K562 (cell line): ENCODE measurements around the gene PLAA. TPM values are rescaled to one million over a fixed set of nuclear protein-coding genes. Genes with fewer than 3 reads are reported as not detected.

Experiments used
- ATAC-seq: fragments of 200-7000 bp; cut with Tn5 transposase; 3 replicates; pipeline ENCODE4 v1.9.1; 2020; ENCODE audit warnings: moderate library complexity
- Bru-seq: library from RNA; stranded (reverse); fragments of 400-500 nt; gene quantifications from one replicate; lab custom pipeline; 2021; lab: Mats Ljungman, UMichigan
- BruChase-seq, 2 experiments: library from RNA; stranded (reverse); fragments of 400-500 nt; gene quantifications; one replicate each; lab custom pipeline; 2021; lab: Mats Ljungman, UMichigan
- BruUV-seq: library from RNA; stranded (reverse); fragments of 400-500 nt; replicated peaks from 2 replicates; lab custom pipeline; 2021; lab: Mats Ljungman, UMichigan
- CTCF ChIA-PET: fragments of 300-600 bp; formaldehyde crosslinking; extraction: SDS; loops from one replicate; lab custom pipeline; 2021; ENCODE audit warnings: low intra/inter-chr PET ratio; lab: Yijun Ruan, JAX
- POLR2A ChIA-PET: fragments of 300-600, 350-650 bp; sonication (Branson Sonifier 250); formaldehyde crosslinking; extraction: SDS; loops from one replicate; lab custom pipeline; 2021; ENCODE audit warnings: antibody characterized with exemption, inconsistent platforms; lab: Yijun Ruan, JAX
- DNase-seq, 4 experiments: peaks; one replicate each; pipeline versions ENCODE4 v3.0.0 to v3.0.0-alpha.2; 2011 to 2018; ENCODE audit warnings: low spot score in 3 of 4, mixed read lengths in 3 of 4; ENCODE audit errors: extremely low read depth in 1 of 4
- FAIRE-seq: peaks from 2 replicates; lab custom pipeline; 2011; peaks lifted over from hg19 to GRCh38; lab: Jason Lieb, UNC
- H2AFZ ChIP-seq: 2 replicates; pipeline ENCODE4 v1.6.0; 2011; ENCODE audit warnings: low read depth, low read length, control low read depth, inconsistent platforms
- H3K27ac ChIP-seq: fragments of 200-600 bp; 3 replicates; pipeline ENCODE4 v1.8.0; 2011; ENCODE audit warnings: low read depth, mild to moderate bottlenecking, control low read depth, inconsistent platforms, low read length, moderate library complexity, mixed read lengths; ENCODE audit errors: extremely low read depth
- H3K27me3 ChIP-seq, 2 experiments: fragments of 300-600 bp in 1 of 2; 2 replicates in 1 of 2; 3 replicates in 1 of 2; pipeline versions ENCODE4 v1.6.0 to v1.8.0; 2011; ENCODE audit warnings: inconsistent platforms in 2 of 2, low read length in 2 of 2, mild to moderate bottlenecking in 1 of 2, mixed read lengths in 1 of 2, moderate library complexity in 1 of 2; ENCODE audit not compliant: control insufficient read depth in 2 of 2, insufficient read depth in 2 of 2
- H3K36me3 ChIP-seq: fragments of 300-600 bp; 3 replicates; pipeline ENCODE4 v1.8.0; 2011; ENCODE audit warnings: mild to moderate bottlenecking, low read length, inconsistent platforms; ENCODE audit not compliant: control insufficient read depth, insufficient read depth
- H3K4me1 ChIP-seq, 2 experiments: fragments of 200-600 bp in 1 of 2; replicated peaks in 1 of 2; 2 replicates in 1 of 2; 3 replicates in 1 of 2; pipeline versions ENCODE4 v1.5.1 to v1.8.0; 2011; ENCODE audit warnings: inconsistent platforms in 2 of 2, low read length in 2 of 2, mild to moderate bottlenecking in 1 of 2, mixed read lengths in 1 of 2, moderate library complexity in 1 of 2; ENCODE audit not compliant: control insufficient read depth in 2 of 2, insufficient read depth in 2 of 2
- H3K4me2 ChIP-seq: 2 replicates; pipeline ENCODE4 v1.6.1; 2011; ENCODE audit warnings: low read length, control low read depth, inconsistent platforms, mixed read lengths; ENCODE audit not compliant: insufficient read depth
- H3K4me3 ChIP-seq: fragments of 200-600 bp; sonication (generic), shearing (Covaris generic); 2 replicates; pipeline ENCODE4 v1.5.1; 2016; ENCODE audit warnings: control low read depth, inconsistent platforms
- H3K79me2 ChIP-seq: fragments of 200-600 bp; 3 replicates; pipeline ENCODE4 v1.8.0; 2011; ENCODE audit warnings: low read length, inconsistent platforms; ENCODE audit not compliant: control insufficient read depth, insufficient read depth
- H3K9ac ChIP-seq, 2 experiments: 2 replicates each; pipeline versions ENCODE4 v1.6.0 to v1.6.1; 2011; ENCODE audit warnings: low read depth in 2 of 2, low read length in 2 of 2, control low read depth in 1 of 2, inconsistent platforms in 1 of 2, mild to moderate bottlenecking in 1 of 2, mixed read lengths in 1 of 2; ENCODE audit not compliant: insufficient read depth in 1 of 2
- H3K9me1 ChIP-seq: one replicate; pipeline ENCODE4 v1.6.0; 2011; ENCODE audit warnings: inconsistent platforms, mild to moderate bottlenecking, low read length, moderate library complexity; ENCODE audit not compliant: control insufficient read depth, insufficient read depth
- H3K9me3 ChIP-seq: replicated peaks from 2 replicates; pipeline ENCODE4 v1.5.1; 2011; ENCODE audit warnings: low read depth, low read length, inconsistent platforms; ENCODE audit not compliant: control insufficient read depth, insufficient read depth
- H4K20me1 ChIP-seq: replicated peaks from 2 replicates; pipeline ENCODE4 v1.6.1; 2011; ENCODE audit warnings: low read length, inconsistent platforms, mixed read lengths; ENCODE audit not compliant: control insufficient read depth, insufficient read depth
- CBX2 ChIP-seq: fragments of 200-600 bp; sonication (generic); IDR thresholded peaks from one replicate; pipeline ENCODE4 v1.6.1; 2012; ENCODE audit warnings: mild to moderate bottlenecking, low read length, inconsistent platforms; ENCODE audit not compliant: insufficient read depth, poor library complexity, severe bottlenecking
- HCFC1 ChIP-seq: IDR thresholded peaks from 2 replicates; pipeline ENCODE4 v1.6.1; 2012; ENCODE audit warnings: low read depth, low read length, improper control_type of control experiment
- JUNB ChIP-seq: fragments of 450-650 bp; formaldehyde crosslinking; conservative IDR thresholded peaks from 2 replicates; pipeline ENCODE4 v1.4.0; 2020; ENCODE audit warnings: mild to moderate bottlenecking
- NFE2L1 ChIP-seq: fragments of 450-650 bp; IDR thresholded peaks from 2 replicates; pipeline ENCODE4 v1.6.1; 2016; ENCODE audit warnings: missing genetic modification characterization, low read depth, mild to moderate bottlenecking, missing compliant biosample characterization, moderate library complexity, borderline replicate concordance
- NRF1 ChIP-seq, 2 experiments: fragments of 450-650 bp; IDR thresholded peaks in 1 of 2; conservative IDR thresholded peaks in 1 of 2; 2 replicates each; pipeline ENCODE4 v1.6.1; 2014; ENCODE audit warnings: mild to moderate bottlenecking in 2 of 2
- RBM17 ChIP-seq: fragments of 200-400 bp; formaldehyde crosslinking; IDR thresholded peaks from 2 replicates; pipeline ENCODE4 v1.6.1; 2017; ENCODE audit warnings: low read depth, mild to moderate bottlenecking, low read length, borderline replicate concordance
- TFAM ChIP-seq: fragments of 250-450 bp; sonication (Bioruptor Pico); conservative IDR thresholded peaks from 2 replicates; pipeline ENCODE4 v1.5.0; 2021; ENCODE audit warnings: mild to moderate bottlenecking, moderate library complexity
- WGBS: fragments of 100-300 bp; shearing (Covaris generic); methylation state at CpG from one replicate; pipeline ENCODE4 v1.1.6; 2016; ENCODE audit warnings: low coverage, mixed read lengths; ENCODE audit not compliant: insufficient coverage; ENCODE audit errors: missing lambda C conversion rate; 5-methylcytosine and 5-hydroxymethylcytosine counted together
- in situ Hi-C: fragments of 300-500 bp; cut with MboI; formaldehyde crosslinking; loops from 4 replicates; pipeline ENCODE4 v1.15.0; 2018; ENCODE audit warnings: inconsistent platforms, mixed read lengths
- intact Hi-C: fragments of 100-400 bp; cut with micrococcal nuclease; formaldehyde crosslinking; loops from 2 replicates; pipeline ENCODE4 v1.14.2; 2022
- long read RNA-seq, 3 experiments: library from polyadenylated mRNA in 2 of 3; library from RNA in 1 of 3; unstranded in 2 of 3; stranded (forward) in 1 of 3; transcript quantifications; one replicate each; pipeline ENCODE4 v2.0.0, GENCODE V29; 2019 to 2022
- polyA minus RNA-seq, 3 experiments: library from RNA; depleted of rRNA, polyadenylated mRNA; stranded (reverse); fragments of >200 nt; gene quantifications; 2 replicates each; pipeline ENCODE4 v1.2.3, GENCODE V29; 2011
- polyA plus RNA-seq, 8 experiments: library from polyadenylated mRNA; depleted of rRNA in 4 of 8; stranded (reverse) in 5 of 8; unstranded in 3 of 8; fragments of >200 nt; fragmentation: Nextera tagmentation in 2 of 8; fragmentation: Illumina TruSeq in 1 of 8; extraction: Ambion mirVana in 2 of 8; extraction: Trizol in 1 of 8; gene quantifications; 2 replicates each; pipeline versions ENCODE4 v1.2.1 to v1.2.3, GENCODE V29; 2011 to 2014; ENCODE audit warnings: inconsistent platforms in 1 of 8, missing spikeins in 1 of 8
- total RNA-seq, 7 experiments: library from RNA; depleted of rRNA in 6 of 7; stranded (reverse); fragments of >200 nt in 6 of 7; fragmentation: Illumina TruSeq in 2 of 7; extraction: Trizol in 2 of 7; gene quantifications; 2 replicates each; pipeline versions ENCODE4 v1.2.1 to v1.2.3, GENCODE V29; 2011 to 2021; ENCODE audit warnings: low replicate concordance in 1 of 7
- TF ChIP-seq, protein P1 (sequence below): sonication (generic); formaldehyde crosslinking; IDR thresholded peaks from 2 replicates; pipeline ENCODE4 v1.8.0; 2022; ENCODE audit warnings: missing genetic modification reagents, mild to moderate bottlenecking, moderate library complexity, borderline replicate concordance
- TF ChIP-seq, protein P2 (sequence below): conservative IDR thresholded peaks from 2 replicates; pipeline ENCODE4 v1.6.1; 2011; ENCODE audit warnings: low read depth, mild to moderate bottlenecking, low read length; ENCODE audit not compliant: control insufficient read depth
- TF ChIP-seq, protein P3 (sequence below): sonication (generic); formaldehyde crosslinking; IDR thresholded peaks from 2 replicates; pipeline ENCODE4 v1.8.0; 2022; ENCODE audit warnings: mild to moderate bottlenecking, low read depth, missing genetic modification reagents

The PLAA gene
- total RNA-seq (2011; cell fraction: chromatin; rRNA removed; ENCODE audit: low replicate concordance) = 10.5 and 32.0 TPM in 2 replicates
- total RNA-seq (2011; cell fraction: nucleolus; rRNA removed) = 5.3 TPM in 2 replicates
- 8.2 and 13.6 TPM in 2 replicates for total RNA-seq (2011; cell fraction: nucleoplasm; rRNA removed)
- total RNA-seq (2014; rRNA removed) (16.4 and 18.0 TPM in 2 replicates), total RNA-seq (2014; rRNA removed; fragmentation: Illumina TruSeq; extraction: Trizol) (18.3 and 21.7 TPM in 2 replicates), total RNA-seq (2015; rRNA removed; fragmentation: Illumina TruSeq; extraction: Trizol) (14.7 and 16.6 TPM in 2 replicates), total RNA-seq (2021) (17.9 and 19.2 TPM in 2 replicates), polyA plus RNA-seq (2011; rRNA removed) (8.9 and 10.1 TPM in 2 replicates), polyA plus RNA-seq (2014; fragmentation: Illumina TruSeq; extraction: Trizol) (20.7 and 21.1 TPM in 2 replicates), polyA plus RNA-seq (2014; fragmentation: Nextera tagmentation; extraction: Ambion mirVana) (1 to 10 TPM; 3.5 to 3.8 TPM), polyA plus RNA-seq (2014; rRNA removed) (9.4 and 10.4 TPM in 2 replicates), polyA minus RNA-seq (2011; rRNA and poly(A)+ RNA removed) (22.6 and 27.9 TPM in 2 replicates), Bru-seq, nascent RNA (percentile 77 among the genes with signal in this experiment), BruChase-seq, experiment 1, labeled RNA remaining after a 2-hour chase (percentile 76 among the genes with signal in this experiment), BruChase-seq, experiment 2, labeled RNA remaining after a 6-hour chase (percentile 77 among the genes with signal in this experiment)
- 5.0 and 5.5 TPM in 2 replicates for polyA plus RNA-seq (2011; cell fraction: cytosol; rRNA removed)
- polyA plus RNA-seq (2011; cell fraction: nucleus; rRNA removed) = 7.0 and 7.2 TPM in 2 replicates
- polyA plus RNA-seq (2012) = 15.9 and 17.2 TPM in 2 replicates
- 8.9 and 18.3 TPM in 2 replicates for polyA minus RNA-seq (2011; cell fraction: cytosol; rRNA and poly(A)+ RNA removed)
- 6.1 and 12.0 TPM in 2 replicates for polyA minus RNA-seq (2011; cell fraction: nucleus; rRNA and poly(A)+ RNA removed)
- long read RNA-seq, experiment 1, full-length matches to known transcripts = 87 of 109 reads
- long read RNA-seq, experiment 1, partial matches to known transcripts = 4 of 109 reads
- long read RNA-seq, experiment 1, other reads (novel, unspliced or antisense) = 18 of 109 reads
- long read RNA-seq, experiment 2, full-length matches to known transcripts = 11 of 22 reads
- long read RNA-seq, experiment 2, partial matches to known transcripts = 5 of 22 reads
- long read RNA-seq, experiment 2, other reads (novel, unspliced or antisense) = 6 of 22 reads
- long read RNA-seq, experiment 3, full-length matches to known transcripts = 24 of 28 reads
- long read RNA-seq, experiment 3, partial matches to known transcripts = 2 of 28 reads
- long read RNA-seq, experiment 3, other reads (novel, unspliced or antisense) = 2 of 28 reads

DNA sequence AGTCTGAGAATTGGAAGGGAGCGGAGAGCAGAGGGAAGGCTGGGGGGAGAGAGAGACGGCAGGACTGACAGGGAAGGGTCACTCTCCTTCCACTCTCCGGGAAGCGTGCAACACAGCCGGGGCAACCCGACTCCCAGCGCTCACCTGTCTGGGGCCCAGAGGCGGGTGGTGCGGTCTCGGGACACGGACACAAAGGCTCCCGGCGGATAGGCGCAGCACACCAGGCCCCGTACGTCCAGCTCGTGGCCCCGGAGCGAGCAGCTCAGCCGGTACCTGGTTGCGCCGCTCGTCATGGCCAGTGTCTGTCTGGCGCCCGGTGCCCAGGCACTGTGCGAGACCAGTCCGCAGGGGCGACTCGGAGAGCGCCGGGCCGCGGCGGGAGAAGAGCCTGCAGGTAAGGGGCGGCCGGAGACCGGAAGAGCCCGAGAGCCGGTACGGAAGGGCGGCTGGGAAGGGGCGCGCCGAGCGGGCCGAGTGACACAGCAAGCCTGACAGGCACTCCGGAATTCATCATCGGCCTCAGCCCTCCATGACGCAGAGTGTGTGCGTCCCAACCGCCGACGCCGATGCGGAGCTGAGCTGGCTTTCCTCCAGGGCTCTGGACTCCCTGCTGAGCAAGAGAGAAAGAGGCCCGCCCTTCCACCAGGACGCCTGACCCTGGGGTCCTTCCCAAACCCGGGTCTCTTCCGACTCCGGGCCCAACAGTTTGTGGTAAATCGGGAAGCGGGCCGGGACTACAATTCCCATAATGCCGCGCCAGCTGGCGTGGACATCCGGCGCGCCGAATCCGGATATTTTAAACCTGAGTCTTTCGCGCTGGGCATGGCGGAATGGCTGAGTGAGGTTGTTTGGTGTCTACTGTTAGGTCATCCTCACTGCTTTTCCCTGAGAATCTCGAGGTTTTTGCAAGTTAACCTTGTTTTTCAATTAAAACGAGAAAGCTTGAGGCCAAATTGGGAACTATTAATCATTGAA lies at the start of gene PLAA:
Gene PLAA (minus strand): TSS at position 490 of the 975 bp plus-strand sequence. CDS start 197 bp downstream, at position 293.
- no peaks in the 10 kb centered on the region; a peak in 3 of 5 replicates for H3K4me1 ChIP-seq
- no peaks in the 10 kb centered on the region for H4K20me1 ChIP-seq
- H3K9me3 ChIP-seq = no peaks in the 10 kb centered on the region
- WGBS = 2% methylated on average over 9 of the region's 76 CpGs
- DNase-seq = peak; percentile 48 to 83 (median 60)
- peak within 1 kb of the TSS; percentile 91 for H2AFZ ChIP-seq
- in situ Hi-C loops (no loop called here), intact Hi-C loops (no loop called here)
- ChIA-PET POLR2A (interaction anchor here (1.3 kb wide), 1 partner anchor 9 kb away, joined by 6 read pairs; the partner anchor contains the start of gene IFT74), CTCF (no interaction called here)
- no peaks in the 10 kb centered on the region for H3K9me1 ChIP-seq
- no TSS peak for BruUV-seq
- H3K9ac ChIP-seq = peak within 1 kb of the TSS; percentile 85 to 95
- peak within 1 kb of the TSS; percentile 71 for H3K4me3 ChIP-seq
- no peak for FAIRE-seq
- no peaks in the 10 kb centered on the region for H3K27me3 ChIP-seq
- H3K36me3 ChIP-seq = 0 out of 3 replicates have a peak, but pooled peaks cover 5% of the 10 kb centered on the region
- ATAC-seq = peak; percentile 89
- H3K27ac ChIP-seq = peak within 1 kb of the TSS; percentile 96
- H3K4me2 ChIP-seq = peak within 1 kb of the TSS; percentile 69
- peaks cover 47% of the 10 kb centered on the region for H3K79me2 ChIP-seq
- TF ChIP-seq CBX2 (no peak), HCFC1 (peak; percentile 82), NRF1 (conservative IDR thresholded peaks at IDR 0.05 in 1 of 2, IDR thresholded peaks at IDR 0.05 in 1 of 2) (peak; percentile 59 to 61), JUNB (CRISPR knock-in tag) (no peak), RBM17 (no peak), NFE2L1 (no peak), TFAM (CRISPR knock-in tag) (no peak)
- TF ChIP-seq, protein P1, sequence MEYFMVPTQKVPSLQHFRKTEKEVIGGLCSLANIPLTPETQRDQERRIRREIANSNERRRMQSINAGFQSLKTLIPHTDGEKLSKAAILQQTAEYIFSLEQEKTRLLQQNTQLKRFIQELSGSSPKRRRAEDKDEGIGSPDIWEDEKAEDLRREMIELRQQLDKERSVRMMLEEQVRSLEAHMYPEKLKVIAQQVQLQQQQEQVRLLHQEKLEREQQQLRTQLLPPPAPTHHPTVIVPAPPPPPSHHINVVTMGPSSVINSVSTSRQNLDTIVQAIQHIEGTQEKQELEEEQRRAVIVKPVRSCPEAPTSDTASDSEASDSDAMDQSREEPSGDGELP (CRISPR knock-in tag) = peak; percentile 88
- TF ChIP-seq, protein P2, sequence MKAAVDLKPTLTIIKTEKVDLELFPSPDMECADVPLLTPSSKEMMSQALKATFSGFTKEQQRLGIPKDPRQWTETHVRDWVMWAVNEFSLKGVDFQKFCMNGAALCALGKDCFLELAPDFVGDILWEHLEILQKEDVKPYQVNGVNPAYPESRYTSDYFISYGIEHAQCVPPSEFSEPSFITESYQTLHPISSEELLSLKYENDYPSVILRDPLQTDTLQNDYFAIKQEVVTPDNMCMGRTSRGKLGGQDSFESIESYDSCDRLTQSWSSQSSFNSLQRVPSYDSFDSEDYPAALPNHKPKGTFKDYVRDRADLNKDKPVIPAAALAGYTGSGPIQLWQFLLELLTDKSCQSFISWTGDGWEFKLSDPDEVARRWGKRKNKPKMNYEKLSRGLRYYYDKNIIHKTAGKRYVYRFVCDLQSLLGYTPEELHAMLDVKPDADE = 0 out of 2 replicates have a peak, but pooled peaks have one; percentile 46
- TF ChIP-seq, protein P3, sequence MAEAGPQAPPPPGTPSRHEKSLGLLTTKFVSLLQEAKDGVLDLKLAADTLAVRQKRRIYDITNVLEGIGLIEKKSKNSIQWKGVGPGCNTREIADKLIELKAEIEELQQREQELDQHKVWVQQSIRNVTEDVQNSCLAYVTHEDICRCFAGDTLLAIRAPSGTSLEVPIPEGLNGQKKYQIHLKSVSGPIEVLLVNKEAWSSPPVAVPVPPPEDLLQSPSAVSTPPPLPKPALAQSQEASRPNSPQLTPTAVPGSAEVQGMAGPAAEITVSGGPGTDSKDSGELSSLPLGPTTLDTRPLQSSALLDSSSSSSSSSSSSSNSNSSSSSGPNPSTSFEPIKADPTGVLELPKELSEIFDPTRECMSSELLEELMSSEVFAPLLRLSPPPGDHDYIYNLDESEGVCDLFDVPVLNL = peak; percentile 74; the same call in 1 of the 2 replicates
